OCI-LY7 (cell line): ENCODE results near the gene SFXN5.

Experiments used
- EZH2phosphoT487 ChIP-seq: fragments of 200-600 bp; sonication (generic); IDR thresholded peaks from 2 replicates; pipeline ENCODE4 v1.6.1; 2018; ENCODE audit warnings: low read depth, borderline replicate concordance, mild to moderate bottlenecking, mixed run types, antibody characterized with exemption, low read length, moderate library complexity, mixed read lengths
- TF ChIP-seq, protein P1 (sequence below): fragments of 200-600 bp; sonication (generic); conservative IDR thresholded peaks from 2 replicates; pipeline ENCODE4 v1.5.1; 2014; ENCODE audit warnings: mild to moderate bottlenecking, antibody characterized with exemption, low read length, moderate library complexity, mixed read lengths

DNA sequence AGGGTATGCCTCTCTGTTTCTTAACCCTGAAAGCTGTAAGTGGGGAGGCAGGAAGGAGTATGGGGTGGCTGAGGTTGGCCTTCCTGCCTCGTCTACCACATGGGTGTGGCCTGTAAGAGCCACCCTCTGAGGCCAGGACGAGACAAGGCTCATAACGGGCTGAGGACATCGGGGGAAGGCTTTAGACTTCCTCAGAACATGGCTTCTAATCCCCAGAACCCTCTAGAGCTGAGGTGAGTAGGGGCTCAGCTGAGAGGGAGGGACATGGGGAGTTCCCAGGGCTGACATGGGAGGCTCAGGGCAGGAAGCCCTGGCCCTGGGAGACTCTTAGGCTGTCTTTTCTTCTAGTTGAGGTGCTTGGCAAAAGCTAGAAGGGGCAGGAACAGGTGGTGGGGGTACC is 117.5 kb downstream of the SFXN5 start:
- TF ChIP-seq, protein P1, sequence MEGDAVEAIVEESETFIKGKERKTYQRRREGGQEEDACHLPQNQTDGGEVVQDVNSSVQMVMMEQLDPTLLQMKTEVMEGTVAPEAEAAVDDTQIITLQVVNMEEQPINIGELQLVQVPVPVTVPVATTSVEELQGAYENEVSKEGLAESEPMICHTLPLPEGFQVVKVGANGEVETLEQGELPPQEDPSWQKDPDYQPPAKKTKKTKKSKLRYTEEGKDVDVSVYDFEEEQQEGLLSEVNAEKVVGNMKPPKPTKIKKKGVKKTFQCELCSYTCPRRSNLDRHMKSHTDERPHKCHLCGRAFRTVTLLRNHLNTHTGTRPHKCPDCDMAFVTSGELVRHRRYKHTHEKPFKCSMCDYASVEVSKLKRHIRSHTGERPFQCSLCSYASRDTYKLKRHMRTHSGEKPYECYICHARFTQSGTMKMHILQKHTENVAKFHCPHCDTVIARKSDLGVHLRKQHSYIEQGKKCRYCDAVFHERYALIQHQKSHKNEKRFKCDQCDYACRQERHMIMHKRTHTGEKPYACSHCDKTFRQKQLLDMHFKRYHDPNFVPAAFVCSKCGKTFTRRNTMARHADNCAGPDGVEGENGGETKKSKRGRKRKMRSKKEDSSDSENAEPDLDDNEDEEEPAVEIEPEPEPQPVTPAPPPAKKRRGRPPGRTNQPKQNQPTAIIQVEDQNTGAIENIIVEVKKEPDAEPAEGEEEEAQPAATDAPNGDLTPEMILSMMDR, result no peak
- no peak for TF ChIP-seq EZH2phosphoT487
